Upper lobe of left lung (tissue), 4 donors: ENCODE measurements around the gene FBXO48.

Source experiments
- CTCF ChIP-seq, 6 experiments: fragments of 450-650 bp in 4 of 6; fragments of 200-600 bp in 2 of 6; sonication (generic) in 2 of 6; IDR thresholded peaks; one replicate each; pipeline ENCODE4 v1.5.1; 2016 to 2019; ENCODE audit warnings: antibody characterized with exemption in 6 of 6
- POLR2A ChIP-seq, 4 donors: fragments of 450-650 bp; IDR thresholded peaks; one replicate each; pipeline ENCODE4 v1.5.1; 2016 to 2017; ENCODE audit warnings: antibody characterized with exemption in 4 of 4, mild to moderate bottlenecking in 2 of 4

DNA sequence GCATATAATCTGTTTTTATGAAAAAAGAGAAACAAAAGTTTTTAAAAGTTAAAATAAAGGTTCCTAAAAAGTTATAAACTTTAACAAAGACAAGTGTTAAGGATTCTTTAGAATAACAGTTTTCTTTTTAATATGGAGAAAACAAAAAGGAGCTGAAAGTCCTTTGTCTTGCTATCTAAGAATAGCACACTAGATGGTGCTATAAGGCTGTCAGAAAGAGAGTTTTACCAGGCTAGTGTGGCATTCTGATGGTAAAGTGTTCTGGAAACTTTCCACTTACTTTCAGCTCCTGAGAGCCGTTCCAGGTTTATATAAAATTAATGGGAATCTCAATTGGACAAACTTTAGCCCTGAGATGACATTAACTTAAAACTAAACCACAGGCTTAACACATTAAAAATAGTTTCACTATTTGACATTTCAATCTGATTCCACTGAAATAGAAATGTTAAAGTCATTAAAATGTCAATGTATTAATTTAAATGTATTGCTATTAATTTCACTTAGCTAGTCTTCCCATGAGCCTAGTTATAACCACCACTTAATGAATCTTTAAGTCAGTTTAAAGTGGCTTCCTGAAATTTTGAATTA lies 3.7 kb downstream of the FBXO48 start:
- peak; percentile 41 to 73 (median 62) for TF ChIP-seq CTCF (IDR thresholded peaks at IDR 0.05)
- no peak for TF ChIP-seq POLR2A (IDR thresholded peaks at IDR 0.05)
